HCT116 (cell line): ENCODE data around the gene CNTN2. TPM values are rescaled to one million over a fixed set of nuclear protein-coding genes. Genes with fewer than 3 reads are reported as not detected.

Experiments used
- ATAC-seq: fragments of 200-7000 bp; cut with Tn5 transposase; 2 replicates; pipeline ENCODE4 v1.9.1; 2020; ENCODE audit warnings: mild to moderate bottlenecking, moderate library complexity
- BruUV-seq: library from RNA; stranded (reverse); fragments of 400-500 nt; replicated peaks from 2 replicates; lab custom pipeline; 2021; lab: Mats Ljungman, UMichigan
- CTCF ChIA-PET: fragments of 300-600 bp; sonication (Branson Sonifier 250); formaldehyde crosslinking; loops from one replicate; lab custom pipeline; 2021; ENCODE audit warnings: antibody characterized with exemption; lab: Charles Lee
- POLR2A ChIA-PET: fragments of 300-600, 350-600 bp; sonication (Branson Sonifier 250); formaldehyde crosslinking; loops from one replicate; lab custom pipeline; 2021; ENCODE audit warnings: antibody characterized with exemption; lab: Charles Lee
- RAD21 ChIA-PET, 2 experiments: fragments of 300-600 bp; sonication (Branson Sonifier 250); formaldehyde crosslinking; loops; one replicate each; lab custom pipeline; 2023; ENCODE audit warnings: low total read pairs in 2 of 2; ENCODE audit not compliant: uncharacterized antibody in 2 of 2, unreplicated experiment in 2 of 2, low non-redundant PET in 1 of 2; lab: Charles Lee
- DNase-seq: peaks from one replicate; pipeline ENCODE4 v3.0.0-alpha.2; 2010; ENCODE audit warnings: low read depth, low spot score
- H2AFZ ChIP-seq: fragments of 200-600 bp; shearing (Covaris generic), sonication (generic); 2 replicates; pipeline ENCODE4 v1.6.1; 2017; ENCODE audit warnings: low read depth, mixed run types, mixed read lengths, antibody characterized with exemption, low read length; ENCODE audit not compliant: poor library complexity, severe bottlenecking
- H3K27ac ChIP-seq: 2 replicates; pipeline ENCODE4 v1.5.1; 2012; ENCODE audit warnings: low read depth, low read length
- H3K27me3 ChIP-seq: fragments of 200-600 bp; sonication (generic); 2 replicates; pipeline ENCODE4 v1.6.1; 2016; ENCODE audit warnings: mixed run types, low read length, mixed read lengths; ENCODE audit not compliant: insufficient read depth
- H3K36me3 ChIP-seq, 2 experiments: fragments of 200-500 bp in 1 of 2; fragments of 200-600 bp in 1 of 2; sonication (Bioruptor generic) in 1 of 2; sonication (generic) in 1 of 2; 2 replicates each; pipeline versions ENCODE4 v1.5.1 to v1.6.1; 2014 to 2016; ENCODE audit warnings: low read length in 2 of 2, inconsistent platforms in 1 of 2, mixed read lengths in 1 of 2, mixed run types in 1 of 2; ENCODE audit not compliant: insufficient read depth in 2 of 2, control insufficient read depth in 1 of 2
- H3K4me1 ChIP-seq, 2 experiments: fragments of 200-600 bp in 1 of 2; sonication (generic) in 1 of 2; 2 replicates each; pipeline versions ENCODE4 v1.5.1 to v1.6.1; 2012 to 2017; ENCODE audit warnings: low read length in 2 of 2, inconsistent platforms in 1 of 2, mild to moderate bottlenecking in 1 of 2, mixed read lengths in 1 of 2, mixed run types in 1 of 2, moderate library complexity in 1 of 2; ENCODE audit not compliant: insufficient read depth in 2 of 2, control insufficient read depth in 1 of 2
- H3K4me2 ChIP-seq: fragments of 200-600 bp; sonication (generic); 2 replicates; pipeline ENCODE4 v1.6.1; 2017; ENCODE audit warnings: mixed run types, low read length, mixed read lengths
- H3K4me3 ChIP-seq, 2 experiments: fragments of 200-600 bp in 1 of 2; sonication (generic) in 1 of 2; replicated peaks in 1 of 2; 2 replicates each; pipeline ENCODE4 v1.5.1; 2011 to 2016; ENCODE audit warnings: low read length in 2 of 2, control low read depth in 1 of 2, low read depth in 1 of 2, mild to moderate bottlenecking in 1 of 2, mixed read lengths in 1 of 2, mixed run types in 1 of 2
- H3K79me2 ChIP-seq: fragments of 200-600 bp; sonication (generic); 2 replicates; pipeline ENCODE4 v1.6.1; 2017; ENCODE audit warnings: mild to moderate bottlenecking, mixed run types, low read length, moderate library complexity, mixed read lengths; ENCODE audit not compliant: insufficient read depth
- H3K9ac ChIP-seq: fragments of 200-600 bp; sonication (generic); 2 replicates; pipeline ENCODE4 v1.6.1; 2016; ENCODE audit warnings: low read length, mixed read lengths
- H3K9me2 ChIP-seq: fragments of 200-600 bp; sonication (generic), shearing (Covaris generic); 2 replicates; pipeline ENCODE4 v1.6.1; 2017; ENCODE audit warnings: mixed run types, mild to moderate bottlenecking, moderate library complexity; ENCODE audit not compliant: insufficient read depth
- H3K9me3 ChIP-seq, 2 experiments: fragments of 200-500 bp in 1 of 2; fragments of 200-600 bp in 1 of 2; sonication (Bioruptor generic) in 1 of 2; sonication (generic) in 1 of 2; 2 replicates each; pipeline ENCODE4 v1.6.1; 2014 to 2017; ENCODE audit warnings: low read length in 2 of 2, mixed read lengths in 2 of 2, inconsistent platforms in 1 of 2, low read depth in 1 of 2, mild to moderate bottlenecking in 1 of 2, mixed run types in 1 of 2, moderate library complexity in 1 of 2; ENCODE audit not compliant: control insufficient read depth in 1 of 2, insufficient read depth in 1 of 2
- H4K20me1 ChIP-seq: fragments of 200-600 bp; sonication (generic), shearing (Covaris generic); 2 replicates; pipeline ENCODE4 v1.6.1; 2017; ENCODE audit warnings: mixed run types, mild to moderate bottlenecking, moderate library complexity; ENCODE audit not compliant: insufficient read depth
- ATF3 ChIP-seq: IDR thresholded peaks from 2 replicates; pipeline ENCODE4 v1.6.1; 2012
- CBX3 ChIP-seq: IDR thresholded peaks from 2 replicates; pipeline ENCODE4 v1.6.1; 2012; ENCODE audit warnings: low read depth
- CEBPB ChIP-seq: IDR thresholded peaks from 2 replicates; pipeline ENCODE4 v1.6.1; 2012; ENCODE audit warnings: low read depth
- CTCF ChIP-seq, 3 experiments: fragments of 200-600 bp in 1 of 3; sonication (generic) in 1 of 3; IDR thresholded peaks in 2 of 3; conservative IDR thresholded peaks in 1 of 3; 2 replicates each; pipeline ENCODE4 v1.5.1; 2012 to 2017; ENCODE audit warnings: low read depth in 2 of 3, low read length in 2 of 3, antibody characterized with exemption in 1 of 3, borderline replicate concordance in 1 of 3, control low read depth in 1 of 3, mild to moderate bottlenecking in 1 of 3, mixed read lengths in 1 of 3, mixed run types in 1 of 3, moderate library complexity in 1 of 3; ENCODE audit not compliant: insufficient read depth in 1 of 3
- EZH2 ChIP-seq: fragments of 200-600 bp; sonication (generic); IDR thresholded peaks from 2 replicates; pipeline ENCODE4 v1.6.1; 2017; ENCODE audit warnings: antibody characterized with exemption, mixed run types
- EZH2phosphoT487 ChIP-seq: fragments of 200-600 bp; IDR thresholded peaks from 2 replicates; pipeline ENCODE4 v1.6.1; 2018; ENCODE audit warnings: antibody characterized with exemption, borderline replicate concordance
- POLR2A ChIP-seq: IDR thresholded peaks from 2 replicates; pipeline ENCODE4 v1.7.0; 2011; ENCODE audit warnings: borderline replicate concordance; ENCODE audit not compliant: insufficient read depth, insufficient read length; ENCODE audit errors: extremely low read depth
- RAD21 ChIP-seq: IDR thresholded peaks from 2 replicates; pipeline ENCODE4 v1.6.1; 2012; ENCODE audit warnings: low read depth, mild to moderate bottlenecking
- SIN3A ChIP-seq: IDR thresholded peaks from 2 replicates; pipeline ENCODE4 v1.6.1; 2012; ENCODE audit warnings: low read depth
- SRF ChIP-seq: IDR thresholded peaks from 2 replicates; pipeline ENCODE4 v1.6.1; 2012; ENCODE audit warnings: low read depth
- YY1 ChIP-seq: IDR thresholded peaks from 2 replicates; pipeline ENCODE4 v1.6.1; 2011; ENCODE audit warnings: low read length, low read depth, moderate library complexity, mild to moderate bottlenecking; ENCODE audit not compliant: insufficient replicate concordance; ENCODE audit errors: extremely low read depth
- ZFX ChIP-seq: fragments of 450-650 bp; IDR thresholded peaks from 2 replicates; pipeline ENCODE4 v1.6.1; 2017
- ZNF274 ChIP-seq: fragments of 200-500 bp; sonication (Bioruptor generic); IDR thresholded peaks from 2 replicates; pipeline ENCODE4 v1.6.1; 2014; ENCODE audit warnings: mild to moderate bottlenecking, low read depth, low read length, inconsistent platforms
- intact Hi-C: fragments of 100-400 bp; cut with micrococcal nuclease; formaldehyde crosslinking; loops from 2 replicates; pipeline ENCODE4 v1.10.0; 2022
- total RNA-seq: library from RNA; stranded (reverse); gene quantifications from one replicate; pipeline ENCODE4 v1.2.1, GENCODE V29; 2021; ENCODE audit not compliant: unreplicated experiment
- TF ChIP-seq, protein P1 (sequence below): IDR thresholded peaks from 2 replicates; pipeline ENCODE4 v1.6.1; 2011; ENCODE audit warnings: mild to moderate bottlenecking, low read length, moderate library complexity; ENCODE audit not compliant: insufficient replicate concordance; ENCODE audit errors: extremely low read depth

CNTN2 gene
- total RNA-seq, 1 experiment from 2014 or later: 0.15 TPM

DNA sequence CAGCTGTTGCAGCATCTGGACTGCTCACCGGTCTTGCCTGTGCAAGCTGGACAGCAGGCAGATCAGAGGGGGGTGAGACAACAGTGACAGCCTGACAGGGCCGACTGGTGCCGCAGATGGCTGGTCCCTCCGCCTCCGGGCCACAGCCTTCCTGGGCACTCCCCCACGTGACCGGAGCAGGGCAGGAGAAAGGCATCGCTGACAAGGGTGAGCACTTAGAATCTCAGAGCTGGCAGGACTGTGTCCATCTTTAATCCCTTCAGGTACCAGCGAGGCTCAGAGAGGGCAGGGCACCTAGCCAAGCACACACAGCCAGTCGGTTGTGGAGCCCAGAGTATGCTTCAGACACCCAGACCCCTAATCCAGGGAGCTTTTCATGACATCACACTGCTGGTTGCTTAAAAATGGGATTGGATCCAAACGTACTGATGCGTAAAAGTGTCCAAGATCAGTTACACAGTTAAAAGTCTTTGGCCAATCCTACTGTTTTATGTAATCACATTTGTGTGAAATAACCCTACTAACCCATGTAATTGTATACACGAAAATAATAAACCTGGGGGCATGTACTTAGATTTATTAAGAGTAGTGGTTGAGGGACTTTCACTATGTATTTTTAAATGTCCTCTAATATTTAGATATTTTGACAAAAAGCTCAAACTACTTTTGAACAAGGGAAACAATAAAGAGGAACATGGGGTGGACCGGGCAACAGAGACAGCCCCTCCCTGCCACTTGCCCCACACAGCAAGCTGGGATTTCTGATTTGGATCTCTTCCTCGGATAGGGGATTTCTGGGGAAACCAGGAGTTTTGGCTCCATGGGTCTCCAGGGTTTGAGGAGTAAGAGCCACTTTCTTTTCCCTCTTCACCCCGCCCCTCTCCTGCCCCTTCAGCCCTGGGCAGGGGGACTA lies 758 bp upstream of the CNTN2 start:
- ChIA-PET CTCF (no interaction called here), RAD21 (no interaction called here), POLR2A (no interaction called here)
- no peaks in the 10 kb centered on the region for H4K20me1 ChIP-seq
- H3K4me1 ChIP-seq: no peaks in the 10 kb centered on the region
- H3K4me3 ChIP-seq: no peak overlapping the region
- TF ChIP-seq ATF3 (no peak), RAD21 (no peak)
- no peak overlapping the region for H3K27ac ChIP-seq
- no peaks in the 10 kb centered on the region for H3K79me2 ChIP-seq
- H3K9me3 ChIP-seq: no peaks in the 10 kb centered on the region
- no TSS peak for BruUV-seq
- H3K27me3 ChIP-seq: peaks cover 29% of the 10 kb centered on the region; the same call in 1 of the 2 replicates
- no peak for DNase-seq
- H3K36me3 ChIP-seq: no peaks in the 10 kb centered on the region
- no peak for ATAC-seq
- H3K9ac ChIP-seq: no peak overlapping the region
- no peak overlapping the region for H2AFZ ChIP-seq
- H3K9me2 ChIP-seq: no peaks in the 10 kb centered on the region
- intact Hi-C loops: no loop called here
- no peak overlapping the region for H3K4me2 ChIP-seq

DNA sequence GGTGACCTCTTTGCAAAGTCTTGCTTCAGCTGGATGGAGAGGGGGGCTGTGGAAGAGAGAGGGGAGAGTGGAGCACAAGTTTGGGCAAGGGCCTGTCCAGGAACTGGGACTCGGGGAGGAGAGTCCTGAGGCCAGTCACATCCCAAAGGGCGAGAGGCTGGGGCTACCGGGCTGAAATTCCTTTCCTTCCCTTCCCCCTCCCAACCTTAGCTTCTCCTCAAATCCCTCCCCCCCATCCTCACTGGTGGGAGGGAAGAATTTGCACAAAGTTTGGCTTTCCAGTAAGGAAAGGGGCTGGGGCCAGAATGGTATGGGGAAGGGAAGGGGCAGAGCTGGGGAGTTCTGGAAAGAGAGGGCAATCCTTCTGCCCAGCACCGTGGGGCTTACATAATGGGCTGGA lies 854 bp downstream of the CNTN2 start:
- BruUV-seq: no TSS peak
- ChIA-PET CTCF (no interaction called here), RAD21 (no interaction called here), POLR2A (no interaction called here)
- Histone ChIP-seq H3K4me2 (no peak overlapping the region), H3K79me2 (no peaks in the 10 kb centered on the region), H3K9me3 (no peaks in the 10 kb centered on the region), H3K27me3 (peaks cover 36% of the 10 kb centered on the region; the same call in 1 of the 2 replicates), H3K9ac (no peak overlapping the region), H3K9me2 (no peaks in the 10 kb centered on the region), H3K27ac (no peak overlapping the region), H3K36me3 (no peaks in the 10 kb centered on the region), H3K4me3 (no peak overlapping the region), H3K4me1 (no peaks in the 10 kb centered on the region), H4K20me1 (no peaks in the 10 kb centered on the region), H2AFZ (no peak overlapping the region)
- ATAC-seq: no peak
- DNase-seq: no peak
- TF ChIP-seq ZFX (no peak), EZH2 (no peak), CTCF (IDR thresholded peaks at IDR 0.05 in 2 of 3, conservative IDR thresholded peaks at IDR 0.05 in 1 of 3; ENCODE audit: borderline replicate concordance in 1 of 3, insufficient read depth in 1 of 3, low read depth in 2 of 3, low read length in 2 of 3) (no peak), CBX3 (no peak), ATF3 (no peak), ZNF274 (no peak), EZH2phosphoT487 (no peak), YY1 (no peak), POLR2A (no peak), CEBPB (no peak), SRF (no peak), SIN3A (no peak)
- TF ChIP-seq, protein P1, sequence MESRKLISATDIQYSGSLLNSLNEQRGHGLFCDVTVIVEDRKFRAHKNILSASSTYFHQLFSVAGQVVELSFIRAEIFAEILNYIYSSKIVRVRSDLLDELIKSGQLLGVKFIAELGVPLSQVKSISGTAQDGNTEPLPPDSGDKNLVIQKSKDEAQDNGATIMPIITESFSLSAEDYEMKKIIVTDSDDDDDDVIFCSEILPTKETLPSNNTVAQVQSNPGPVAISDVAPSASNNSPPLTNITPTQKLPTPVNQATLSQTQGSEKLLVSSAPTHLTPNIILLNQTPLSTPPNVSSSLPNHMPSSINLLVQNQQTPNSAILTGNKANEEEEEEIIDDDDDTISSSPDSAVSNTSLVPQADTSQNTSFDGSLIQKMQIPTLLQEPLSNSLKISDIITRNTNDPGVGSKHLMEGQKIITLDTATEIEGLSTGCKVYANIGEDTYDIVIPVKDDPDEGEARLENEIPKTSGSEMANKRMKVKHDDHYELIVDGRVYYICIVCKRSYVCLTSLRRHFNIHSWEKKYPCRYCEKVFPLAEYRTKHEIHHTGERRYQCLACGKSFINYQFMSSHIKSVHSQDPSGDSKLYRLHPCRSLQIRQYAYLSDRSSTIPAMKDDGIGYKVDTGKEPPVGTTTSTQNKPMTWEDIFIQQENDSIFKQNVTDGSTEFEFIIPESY: no peak
- intact Hi-C loops: no loop called here
